HCEC 1CT (cell line): ENCODE measurements around the gene CDH4.
A peak's percentile ranks its signal among the peaks of the same experiment; 100 is the strongest.

Experiments
- DNase-seq: peaks from one replicate; pipeline ENCODE4 v3.0.0-alpha.2; 2017

The CDH4 gene

DNA sequence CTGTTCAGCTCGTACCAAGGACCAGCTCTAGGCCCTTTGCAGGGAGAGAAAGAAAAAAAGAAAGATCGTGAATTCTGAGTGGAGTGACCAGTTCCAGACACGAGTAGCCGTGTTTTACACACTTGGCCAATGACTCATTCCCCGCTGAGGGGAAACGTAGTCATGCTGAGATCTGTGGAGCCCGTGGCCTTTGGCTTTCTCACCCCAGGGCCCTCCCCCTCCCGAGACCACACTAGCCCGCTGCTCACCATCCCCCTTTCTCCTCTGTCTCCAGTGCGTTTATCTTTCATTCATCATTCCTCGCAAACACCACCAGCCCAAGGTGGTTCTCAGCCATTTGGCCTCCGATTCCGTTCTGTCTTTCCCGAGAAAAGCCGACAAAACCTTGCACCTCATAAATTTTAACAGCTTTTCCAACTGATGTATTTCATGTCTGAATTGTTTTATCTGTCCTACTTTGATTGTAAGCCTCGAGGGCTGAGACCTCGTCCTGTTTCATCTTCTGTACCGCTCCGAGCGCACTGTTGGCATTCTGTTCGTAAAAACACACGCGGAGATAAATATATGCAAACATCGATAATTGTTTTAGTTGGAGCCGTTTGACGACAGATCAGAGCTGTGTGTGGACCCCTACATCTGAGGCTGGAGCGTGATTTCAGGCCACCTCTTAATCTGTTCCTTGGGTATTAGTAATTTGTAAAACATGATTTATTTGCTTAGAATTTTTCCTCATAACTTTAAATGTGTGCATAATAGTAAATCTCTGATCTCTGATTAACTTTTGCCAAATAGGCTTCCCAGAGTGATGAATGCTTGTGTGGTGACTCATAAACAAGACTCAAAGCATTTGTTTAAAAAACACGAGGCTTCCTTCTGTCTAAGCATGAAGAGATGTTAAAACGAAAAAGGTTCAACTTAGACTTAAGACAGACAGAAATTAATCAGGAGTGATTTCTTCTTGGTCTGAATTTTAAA lies 336.6 kb downstream of the CDH4 start:
- peak; percentile 87 for DNase-seq

DNA sequence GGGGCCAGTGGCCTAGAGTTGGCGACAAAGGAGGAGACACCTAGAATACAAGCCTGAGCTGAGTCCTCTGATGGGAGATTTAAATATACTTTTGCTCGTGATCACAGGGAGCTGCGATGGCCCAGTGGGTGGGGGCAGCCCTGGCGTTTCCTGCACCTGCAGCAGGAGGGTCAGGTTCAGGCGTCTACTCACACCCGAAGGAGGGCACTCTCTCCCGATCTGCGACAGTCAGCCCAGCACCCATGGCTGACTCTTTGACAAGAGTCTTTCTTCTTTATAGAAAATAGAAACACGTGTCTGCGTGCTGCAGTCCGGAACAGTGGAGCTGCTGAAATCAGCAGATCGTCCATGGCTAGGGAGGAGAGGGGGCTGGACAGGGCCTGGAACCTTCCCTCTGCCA lies 338.2 kb downstream of the CDH4 start:
- no peak for DNase-seq

DNA sequence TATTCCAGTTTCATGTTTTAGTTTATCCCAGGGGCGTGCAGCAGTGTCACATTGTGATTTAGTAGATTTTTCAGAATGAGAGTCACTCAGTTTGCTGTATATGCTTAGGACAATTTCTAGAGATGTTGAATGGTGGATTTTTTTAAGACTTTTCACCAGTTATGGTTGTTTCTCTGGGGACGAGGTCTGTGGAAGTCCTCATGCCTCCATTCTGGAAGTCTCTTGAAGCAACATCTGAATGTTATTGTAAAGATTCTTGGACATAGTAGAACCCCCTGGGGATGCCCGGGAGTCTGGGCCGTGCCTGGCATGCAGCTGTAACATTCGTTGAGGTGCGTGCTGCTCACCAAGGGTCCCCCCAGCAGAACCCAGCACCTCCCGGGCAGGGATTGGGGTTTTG lies 341.5 kb downstream of the CDH4 start:
- no peak for DNase-seq

GRCh38 chr20:61594198-61594597 lies 342.1 kb downstream of the CDH4 start:
- no peak for DNase-seq

DNA sequence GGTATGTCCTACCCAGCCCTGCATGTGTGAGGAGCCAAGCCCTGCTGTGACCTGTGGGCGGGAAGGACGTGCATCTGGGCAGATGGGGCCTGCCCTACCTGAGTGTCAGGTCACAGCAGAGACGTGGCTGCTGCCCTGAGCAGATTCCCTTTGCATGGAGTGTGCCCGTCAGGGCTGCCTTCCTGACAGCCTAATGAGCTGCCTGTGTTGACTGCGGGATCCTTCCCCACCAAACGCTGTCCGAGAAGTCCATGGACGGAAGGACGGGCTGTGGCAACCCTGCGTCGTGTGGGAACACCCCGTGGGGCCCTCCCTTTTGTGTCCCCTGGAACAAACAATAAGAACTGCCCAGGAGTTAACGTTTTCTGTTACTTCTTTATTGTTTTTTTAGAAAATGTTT lies 343.2 kb downstream of the CDH4 start:
- no peak for DNase-seq

DNA sequence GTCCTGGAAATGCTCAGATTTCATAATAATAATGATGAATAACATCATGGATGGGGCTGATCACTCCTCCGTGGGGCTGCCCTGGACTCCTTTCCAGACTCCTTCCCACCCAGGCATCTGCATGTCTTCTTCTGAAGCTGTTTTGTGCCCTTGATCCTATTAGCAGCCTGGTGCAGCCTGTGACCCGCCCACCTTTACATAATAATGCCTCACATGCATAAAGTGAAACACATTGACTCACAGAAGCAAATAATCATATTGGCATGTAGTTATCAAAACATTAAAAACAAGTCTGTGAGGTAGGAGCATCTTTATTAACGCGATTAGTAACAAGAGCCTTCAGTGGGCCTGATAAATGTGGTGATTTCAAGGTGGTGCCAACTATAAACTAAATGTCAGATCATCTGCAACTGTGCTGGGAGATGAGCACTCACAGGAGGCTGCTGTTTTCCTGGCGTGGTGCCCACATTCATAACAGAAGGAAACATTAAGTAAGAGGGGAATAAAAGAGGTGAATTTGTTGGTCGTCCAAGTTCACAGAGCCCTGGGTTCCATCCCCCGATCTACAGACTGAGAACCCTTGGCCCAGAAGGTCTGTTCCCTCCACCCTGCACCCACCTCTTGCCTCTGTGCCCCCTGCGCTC lies 344.7 kb downstream of the CDH4 start:
- peak; percentile 23 for DNase-seq

DNA sequence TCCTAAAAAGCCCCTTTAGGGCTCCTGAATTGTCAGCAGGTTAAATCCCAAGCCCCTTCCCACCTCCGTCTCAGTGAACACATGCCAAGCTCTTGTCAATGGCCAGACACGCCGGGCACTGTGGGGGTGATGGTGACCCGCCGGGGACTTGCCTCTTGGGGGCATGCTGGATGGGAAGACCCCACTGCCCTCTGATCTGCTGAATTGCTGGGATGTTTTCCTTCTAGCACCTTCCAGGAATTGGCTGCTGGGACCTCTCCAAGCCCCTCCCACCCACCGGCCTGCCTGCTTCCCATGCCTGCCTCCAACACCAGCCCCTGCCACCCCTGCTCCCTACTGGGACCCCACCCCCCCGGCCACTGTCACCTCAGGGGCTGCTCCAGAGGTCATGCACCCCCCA lies 345.9 kb downstream of the CDH4 start:
- DNase-seq: no peak

- DNase-seq: no peak
Measured at GRCh38 chr20:61598586-61598985, 346.5 kb downstream of the CDH4 start.

GRCh38 chr20:61599061-61599531 lies 347.0 kb downstream of the CDH4 start:
- DNase-seq: no peak

DNA sequence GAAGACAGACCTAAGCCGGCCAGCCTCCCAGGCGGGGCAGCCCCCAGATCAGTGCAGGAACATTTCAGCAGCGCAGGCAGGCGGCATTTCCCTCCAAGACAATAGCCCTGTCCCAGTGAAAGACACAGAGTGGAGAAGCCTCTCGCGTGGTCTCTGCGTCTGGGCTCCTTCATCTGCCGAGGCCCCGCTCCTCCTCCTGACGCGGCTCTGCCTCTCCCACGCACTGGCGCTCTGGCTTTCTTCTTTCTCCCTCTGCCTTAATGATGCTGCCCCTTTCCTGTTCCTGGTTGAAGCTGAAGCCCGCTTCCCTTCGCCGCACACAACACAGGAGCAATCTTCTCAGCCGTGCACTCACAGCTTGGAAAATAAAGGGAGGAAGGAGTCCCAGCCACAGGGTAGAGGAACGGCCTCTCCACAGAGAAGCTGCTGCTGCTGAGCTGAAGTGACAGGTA lies 347.5 kb downstream of the CDH4 start:
- no peak for DNase-seq

GRCh38 chr20:61600016-61600415 lies 348.0 kb downstream of the CDH4 start:
- DNase-seq: no peak

GRCh38 chr20:61601361-61601760 lies 349.3 kb downstream of the CDH4 start:
- no peak for DNase-seq

- DNase-seq: no peak
Measured at GRCh38 chr20:61601853-61602252, 349.8 kb downstream of the CDH4 start.

- DNase-seq: no peak
Measured at GRCh38 chr20:61603715-61604114, 351.7 kb downstream of the CDH4 start.

DNA sequence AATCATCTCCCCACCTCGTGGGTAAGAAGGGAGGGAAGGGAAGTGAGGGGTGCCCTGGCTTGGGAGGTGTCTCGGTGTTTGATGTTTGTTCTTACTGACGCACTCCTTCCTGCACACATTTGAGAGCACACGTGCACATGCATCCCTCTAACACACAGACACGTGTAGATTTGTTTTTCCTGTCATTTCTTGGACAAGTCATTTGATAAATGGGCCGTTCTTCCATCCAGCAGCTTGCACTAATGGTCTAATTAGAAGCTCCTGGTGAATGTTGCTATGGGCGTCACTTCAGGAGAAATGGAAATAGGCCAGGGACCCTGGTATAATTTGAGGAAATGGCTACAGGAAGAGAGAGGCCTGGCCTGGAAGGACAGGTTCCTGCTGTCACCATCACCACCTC lies 352.5 kb downstream of the CDH4 start:
- DNase-seq: no peak

DNA sequence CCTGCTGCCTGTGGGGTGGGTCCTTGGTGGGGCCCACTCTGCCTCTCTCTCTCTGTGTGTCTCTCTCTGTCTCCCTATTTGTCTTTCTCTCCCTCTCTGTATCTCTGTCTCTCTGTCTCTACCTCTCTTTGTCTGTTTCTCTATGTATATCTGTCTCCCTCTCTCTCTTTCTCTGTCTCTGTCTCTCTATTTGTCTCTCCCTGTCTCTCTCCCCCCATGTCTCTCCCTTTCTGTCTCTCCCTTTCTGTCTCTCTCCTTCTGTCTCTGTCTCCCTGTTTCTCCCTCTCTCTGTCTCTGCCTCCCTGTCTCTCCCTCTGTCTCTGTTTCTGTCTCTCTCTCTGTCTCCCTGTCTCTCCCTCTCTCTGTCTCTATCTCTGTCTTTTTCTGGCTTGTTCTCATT lies 353.2 kb downstream of the CDH4 start:
- no peak for DNase-seq

GRCh38 chr20:61605862-61606557 lies 353.9 kb downstream of the CDH4 start:
- no peak for DNase-seq

- DNase-seq: no peak
Measured at GRCh38 chr20:61608275-61609085, 356.4 kb downstream of the CDH4 start.

DNA sequence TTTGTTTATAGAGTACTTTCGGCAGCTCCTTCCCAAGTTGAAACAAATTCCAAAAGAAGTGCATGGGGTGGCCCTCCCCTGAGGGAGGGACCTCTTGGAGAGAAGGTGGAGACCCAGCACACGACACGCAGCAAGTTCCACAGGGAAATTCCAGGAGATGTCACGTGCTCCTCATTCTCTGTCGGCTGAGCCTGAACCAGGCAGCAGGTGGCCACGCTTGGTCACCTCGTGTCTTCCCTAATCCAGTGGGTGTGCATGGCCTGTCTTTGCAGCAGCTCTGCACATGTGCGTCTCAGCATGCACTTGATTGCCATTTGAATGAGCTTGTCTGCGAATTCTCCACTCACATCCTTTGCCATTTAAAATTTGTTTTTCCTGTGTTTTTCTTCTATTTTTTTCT lies 357.4 kb downstream of the CDH4 start:
- no peak for DNase-seq

DNA sequence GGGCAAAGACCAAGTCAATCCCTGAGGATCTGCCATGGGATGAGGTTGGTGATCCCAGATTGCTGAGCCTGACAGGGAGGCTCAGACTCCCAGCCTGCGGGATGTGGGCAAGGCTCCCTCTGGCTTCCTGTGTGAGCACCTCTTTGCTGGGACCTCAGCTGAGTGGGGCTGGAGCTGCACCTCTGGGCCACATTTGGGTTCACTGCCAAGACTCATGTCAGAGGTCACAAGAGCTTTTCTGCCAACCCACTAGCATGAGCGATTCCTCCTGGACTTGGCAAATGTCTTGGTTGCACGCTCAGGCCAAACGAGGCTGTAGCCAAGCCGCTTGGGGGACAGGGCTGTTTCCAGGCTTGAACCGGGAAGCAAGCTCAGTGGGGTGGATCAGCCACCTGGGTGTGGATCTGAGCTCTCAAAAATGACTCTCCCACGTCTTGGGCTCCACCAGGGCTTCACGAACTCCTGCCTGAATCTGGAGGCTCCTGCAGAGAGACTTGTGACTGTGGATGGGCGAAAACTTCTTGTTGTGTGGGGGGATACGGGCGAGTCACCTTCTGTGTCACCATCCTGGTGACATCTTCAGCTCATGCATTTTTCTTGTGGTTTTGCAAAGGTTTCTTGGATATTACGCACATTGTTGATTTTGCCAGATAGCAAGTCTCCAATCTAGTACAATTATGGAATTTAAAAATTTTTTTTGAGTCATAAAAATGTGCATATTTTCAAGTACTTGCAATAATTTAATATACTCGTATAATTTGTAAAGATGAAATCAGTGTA lies 359.5 kb downstream of the CDH4 start:
- peak; percentile 10 for DNase-seq

GRCh38 chr20:61613917-61614705 lies 362.1 kb downstream of the CDH4 start:
- no peak for DNase-seq
